ENCODE measurements around the gene RAB17. TPM values are rescaled to one million over a fixed set of nuclear protein-coding genes. Genes with fewer than 3 reads are reported as not detected.

RAB17 gene
- total RNA-seq, 1 experiment from 2014 or later: 1.3 TPM

GRCh38 chr2:237572021-237572741 lies 18.4 kb downstream of the RAB17 start:
- H3K9ac ChIP-seq (ENCODE audit: low read length): no peak overlapping the region
- H3K4me2 ChIP-seq (ENCODE audit: low read depth, low read length, poor library complexity, severe bottlenecking): no peak overlapping the region

GRCh38 chr2:237571551-237571950 lies 19.0 kb downstream of the RAB17 start:
- no peaks in the 10 kb centered on the region for H3K79me2 ChIP-seq (ENCODE audit: low read length)
- no peak overlapping the region for H3K4me2 ChIP-seq (ENCODE audit: low read depth, low read length, poor library complexity, severe bottlenecking)
- no peaks in the 10 kb centered on the region for H3K27me3 ChIP-seq (ENCODE audit: low read length)
- no peaks in the 10 kb centered on the region for H3K4me1 ChIP-seq (ENCODE audit: low read length)
- H2AFZ ChIP-seq (ENCODE audit: low read length): no peak overlapping the region
- no peaks in the 10 kb centered on the region for H4K20me1 ChIP-seq (ENCODE audit: insufficient read depth, low read depth, low read length)
- no peaks in the 10 kb centered on the region for H3K9me2 ChIP-seq (replicated peaks; ENCODE audit: insufficient read depth, low read length)
- H3K4me3 ChIP-seq (ENCODE audit: low read length): no peak overlapping the region
- no peaks in the 10 kb centered on the region for H3K9me3 ChIP-seq (ENCODE audit: low read length)
- no peak overlapping the region for H3K9ac ChIP-seq (ENCODE audit: low read length)
- no peaks in the 10 kb centered on the region for H3K36me3 ChIP-seq (ENCODE audit: insufficient read depth, low read length)
- DNase-seq: no peak
- H3K27ac ChIP-seq (ENCODE audit: low read length): no peak overlapping the region

More at GRCh38 chr2:237572021-237572741, 18.4 kb downstream of the RAB17 start:
- no peaks in the 10 kb centered on the region for H3K36me3 ChIP-seq (ENCODE audit: insufficient read depth, low read length)
- no peaks in the 10 kb centered on the region for H3K4me1 ChIP-seq (ENCODE audit: low read length)
- H3K9me3 ChIP-seq (ENCODE audit: low read length): no peaks in the 10 kb centered on the region
- H2AFZ ChIP-seq (ENCODE audit: low read length): no peak overlapping the region
- no peak overlapping the region for H3K4me3 ChIP-seq (ENCODE audit: low read length)
- no peaks in the 10 kb centered on the region for H3K79me2 ChIP-seq (ENCODE audit: low read length)
- peak; percentile 94 for DNase-seq
- no peak overlapping the region for H3K27ac ChIP-seq (ENCODE audit: low read length)
- no peaks in the 10 kb centered on the region for H3K9me2 ChIP-seq (replicated peaks; ENCODE audit: insufficient read depth, low read length)
- no peaks in the 10 kb centered on the region for H3K27me3 ChIP-seq (ENCODE audit: low read length)
- H4K20me1 ChIP-seq (ENCODE audit: insufficient read depth, low read depth, low read length): no peaks in the 10 kb centered on the region

- Histone ChIP-seq H3K4me3 (ENCODE audit: low read length) (no peak overlapping the region), H3K4me2 (ENCODE audit: low read depth, low read length, poor library complexity, severe bottlenecking) (no peak overlapping the region), H4K20me1 (ENCODE audit: insufficient read depth, low read depth, low read length) (no peaks in the 10 kb centered on the region), H3K36me3 (ENCODE audit: insufficient read depth, low read length) (no peaks in the 10 kb centered on the region), H3K9ac (ENCODE audit: low read length) (no peak overlapping the region), H3K27me3 (ENCODE audit: low read length) (no peaks in the 10 kb centered on the region), H3K9me3 (ENCODE audit: low read length) (no peaks in the 10 kb centered on the region), H3K27ac (ENCODE audit: low read length) (no peak overlapping the region), H3K4me1 (ENCODE audit: low read length) (no peaks in the 10 kb centered on the region), H3K79me2 (ENCODE audit: low read length) (no peaks in the 10 kb centered on the region), H3K9me2 (replicated peaks; ENCODE audit: insufficient read depth, low read length) (no peaks in the 10 kb centered on the region), H2AFZ (ENCODE audit: low read length) (no peak overlapping the region)
- no peak for DNase-seq
Measured at GRCh38 chr2:237570776-237571335, 19.7 kb downstream of the RAB17 start.

DNA sequence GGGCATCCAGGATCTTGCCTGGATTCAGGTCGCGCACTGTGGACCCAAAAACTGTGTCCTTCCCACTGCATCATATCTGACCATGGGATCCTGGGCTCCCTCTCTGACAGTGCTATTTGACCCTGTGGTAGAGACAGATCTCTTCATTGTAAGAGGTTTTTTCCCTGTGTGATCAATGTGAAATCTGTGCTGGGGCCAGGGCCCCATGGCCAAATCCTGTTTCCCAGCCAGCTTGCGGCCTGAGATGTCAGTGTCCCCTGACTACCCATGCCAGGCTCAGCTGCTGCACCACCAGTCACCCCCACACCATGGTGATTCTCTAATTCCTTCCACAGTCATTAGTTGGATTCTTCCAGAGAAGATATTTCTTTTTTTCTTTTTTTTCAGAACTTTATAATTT lies 20.6 kb downstream of the RAB17 start:
- H4K20me1 ChIP-seq (ENCODE audit: insufficient read depth, low read depth, low read length): no peaks in the 10 kb centered on the region
- no peaks in the 10 kb centered on the region for H3K4me1 ChIP-seq (ENCODE audit: low read length)
- H3K4me2 ChIP-seq (ENCODE audit: low read depth, low read length, poor library complexity, severe bottlenecking): no peak overlapping the region
- H3K79me2 ChIP-seq (ENCODE audit: low read length): no peaks in the 10 kb centered on the region
- no peak for DNase-seq
- H3K9ac ChIP-seq (ENCODE audit: low read length): no peak overlapping the region
- no peak overlapping the region for H2AFZ ChIP-seq (ENCODE audit: low read length)
- H3K27me3 ChIP-seq (ENCODE audit: low read length): no peaks in the 10 kb centered on the region
- no peaks in the 10 kb centered on the region for H3K9me2 ChIP-seq (replicated peaks; ENCODE audit: insufficient read depth, low read length)
- no peak overlapping the region for H3K4me3 ChIP-seq (ENCODE audit: low read length)
- no peak overlapping the region for H3K27ac ChIP-seq (ENCODE audit: low read length)
- no peaks in the 10 kb centered on the region for H3K36me3 ChIP-seq (ENCODE audit: insufficient read depth, low read length)
- no peaks in the 10 kb centered on the region for H3K9me3 ChIP-seq (ENCODE audit: low read length)

DNA sequence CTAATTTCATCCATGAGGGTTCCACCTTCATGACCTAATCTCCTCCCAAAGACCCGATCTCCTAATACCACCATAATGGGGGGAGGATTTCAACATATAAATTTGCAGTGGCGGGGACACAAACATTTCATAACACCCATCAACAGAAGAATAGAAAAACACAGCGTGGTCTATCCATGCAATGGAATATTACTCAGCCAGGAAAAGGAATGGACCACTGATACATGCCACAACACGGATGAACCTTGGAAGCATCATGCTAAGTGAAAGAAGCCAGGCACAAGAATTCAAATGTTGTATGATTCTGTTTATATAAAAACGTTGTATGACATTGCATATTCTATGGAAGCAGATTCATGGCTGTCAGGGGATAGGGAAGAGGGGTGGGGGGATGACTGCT lies 21.5 kb downstream of the RAB17 start:
- Histone ChIP-seq H3K79me2 (ENCODE audit: low read length) (no peaks in the 10 kb centered on the region), H3K27me3 (ENCODE audit: low read length) (no peaks in the 10 kb centered on the region), H3K4me3 (ENCODE audit: low read length) (no peak overlapping the region), H4K20me1 (ENCODE audit: insufficient read depth, low read depth, low read length) (no peaks in the 10 kb centered on the region), H3K9me3 (ENCODE audit: low read length) (no peaks in the 10 kb centered on the region), H3K9ac (ENCODE audit: low read length) (no peak overlapping the region), H3K36me3 (ENCODE audit: insufficient read depth, low read length) (no peaks in the 10 kb centered on the region), H3K4me1 (ENCODE audit: low read length) (no peaks in the 10 kb centered on the region), H2AFZ (ENCODE audit: low read length) (no peak overlapping the region), H3K9me2 (replicated peaks; ENCODE audit: insufficient read depth, low read length) (no peaks in the 10 kb centered on the region), H3K27ac (ENCODE audit: low read length) (no peak overlapping the region), H3K4me2 (ENCODE audit: low read depth, low read length, poor library complexity, severe bottlenecking) (no peak overlapping the region)
- DNase-seq: no peak

DNA sequence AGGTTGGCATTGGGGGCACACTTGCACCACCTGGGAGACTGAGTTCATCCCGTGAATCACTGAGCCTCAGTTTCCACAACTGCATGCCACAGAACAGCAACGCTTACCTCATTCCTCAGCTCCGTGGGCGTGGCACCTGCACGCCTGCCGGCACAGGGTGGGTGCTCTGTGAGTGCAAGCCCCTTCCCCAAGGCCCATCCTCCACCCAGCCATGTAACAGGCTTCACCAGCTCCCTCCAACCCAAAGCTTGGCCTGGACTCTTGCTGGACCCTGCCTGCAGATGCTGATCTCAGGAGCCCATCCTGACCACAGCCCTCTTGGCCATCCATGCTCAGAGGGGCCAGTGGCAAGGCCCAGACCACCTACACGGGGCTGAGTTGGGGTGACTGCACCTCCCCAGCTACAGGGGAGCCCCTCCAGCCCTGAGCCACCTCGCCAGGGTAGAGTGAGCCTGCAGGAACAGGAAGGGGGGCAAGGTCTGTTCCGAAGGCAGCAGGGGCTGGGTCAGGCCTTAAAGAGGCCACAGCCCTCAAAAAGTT lies 22.3 kb downstream of the RAB17 start:
- Histone ChIP-seq H3K4me1 (ENCODE audit: low read length) (no peaks in the 10 kb centered on the region), H3K9me2 (replicated peaks; ENCODE audit: insufficient read depth, low read length) (no peaks in the 10 kb centered on the region), H3K36me3 (ENCODE audit: insufficient read depth, low read length) (no peaks in the 10 kb centered on the region), H2AFZ (ENCODE audit: low read length) (no peak overlapping the region), H4K20me1 (ENCODE audit: insufficient read depth, low read depth, low read length) (no peaks in the 10 kb centered on the region), H3K4me3 (ENCODE audit: low read length) (no peak overlapping the region), H3K27me3 (ENCODE audit: low read length) (no peaks in the 10 kb centered on the region), H3K4me2 (ENCODE audit: low read depth, low read length, poor library complexity, severe bottlenecking) (no peak overlapping the region), H3K9me3 (ENCODE audit: low read length) (no peaks in the 10 kb centered on the region), H3K79me2 (ENCODE audit: low read length) (no peaks in the 10 kb centered on the region), H3K9ac (ENCODE audit: low read length) (no peak overlapping the region), H3K27ac (ENCODE audit: low read length) (no peak overlapping the region)
- DNase-seq: no peak

GRCh38 chr2:237567276-237568029 lies 23.1 kb downstream of the RAB17 start:
- H2AFZ ChIP-seq (ENCODE audit: low read length): no peak overlapping the region
- no peaks in the 10 kb centered on the region for H3K9me3 ChIP-seq (ENCODE audit: low read length)
- H3K9me2 ChIP-seq (replicated peaks; ENCODE audit: insufficient read depth, low read length): no peaks in the 10 kb centered on the region
- H3K4me1 ChIP-seq (ENCODE audit: low read length): no peaks in the 10 kb centered on the region
- H3K9ac ChIP-seq (ENCODE audit: low read length): no peak overlapping the region
- no peaks in the 10 kb centered on the region for H4K20me1 ChIP-seq (ENCODE audit: insufficient read depth, low read depth, low read length)
- no peak overlapping the region for H3K27ac ChIP-seq (ENCODE audit: low read length)
- H3K79me2 ChIP-seq (ENCODE audit: low read length): no peaks in the 10 kb centered on the region
- no peaks in the 10 kb centered on the region for H3K36me3 ChIP-seq (ENCODE audit: insufficient read depth, low read length)
- no peak overlapping the region for H3K4me2 ChIP-seq (ENCODE audit: low read depth, low read length, poor library complexity, severe bottlenecking)
- H3K27me3 ChIP-seq (ENCODE audit: low read length): no peaks in the 10 kb centered on the region
- H3K4me3 ChIP-seq (ENCODE audit: low read length): no peak overlapping the region
- no peak for DNase-seq

Measured in Karpas-422 (cell line).